HTERT RPE-1 (cell line): ENCODE results near the gene CRTAC1.

Experiments
- in situ Hi-C: fragments of 300-500 bp; cut with MboI; formaldehyde crosslinking; loops from 4 replicates; pipeline ENCODE4 v1.14.3; 2020; ENCODE audit warnings: low sequenced_read_pairs

Gene CRTAC1

DNA sequence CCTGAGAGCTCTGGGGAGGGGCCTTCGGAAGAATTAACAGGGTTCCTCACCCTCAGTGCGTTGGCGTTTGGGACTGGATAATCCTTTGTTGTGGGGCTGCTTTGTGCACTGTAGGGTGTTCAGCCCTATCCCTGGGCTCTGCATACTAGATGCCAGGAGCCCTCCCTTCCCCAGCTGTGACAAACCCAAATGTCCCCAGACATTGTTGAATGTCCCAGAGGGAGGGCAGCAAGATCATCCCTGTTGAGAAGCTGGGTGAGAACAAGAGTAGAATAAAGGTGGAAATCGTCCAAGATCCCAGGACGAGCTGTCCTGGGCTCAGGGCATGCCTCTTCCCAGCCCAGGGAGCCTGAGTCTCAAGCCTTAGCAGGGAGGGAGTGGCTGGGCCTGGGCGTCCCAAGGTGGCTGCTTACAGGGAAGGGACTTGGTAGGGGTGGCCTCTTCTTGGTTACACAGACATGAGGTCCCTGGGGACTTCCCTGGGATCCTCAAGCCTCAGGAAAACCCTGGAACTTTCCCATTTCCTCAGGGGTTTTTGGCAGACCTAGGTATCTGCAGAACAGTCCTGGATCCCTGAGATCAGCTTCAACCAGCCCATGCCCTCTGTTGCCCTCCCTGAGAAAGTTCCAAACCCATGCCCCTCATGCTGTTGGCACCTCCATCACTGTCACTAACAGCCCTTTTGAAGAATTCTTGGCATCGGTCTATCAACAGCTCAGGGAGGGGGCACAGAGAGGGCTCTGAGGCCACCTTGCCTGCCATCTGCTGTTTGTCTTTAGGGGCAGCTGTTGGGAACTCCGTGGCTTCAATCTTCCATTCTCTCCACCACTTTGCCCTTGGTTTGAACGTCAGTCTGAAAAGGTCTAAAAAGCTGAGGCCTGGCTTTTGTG, 127.0 kb downstream of the CRTAC1 start:
- in situ Hi-C loops: no loop called here

DNA sequence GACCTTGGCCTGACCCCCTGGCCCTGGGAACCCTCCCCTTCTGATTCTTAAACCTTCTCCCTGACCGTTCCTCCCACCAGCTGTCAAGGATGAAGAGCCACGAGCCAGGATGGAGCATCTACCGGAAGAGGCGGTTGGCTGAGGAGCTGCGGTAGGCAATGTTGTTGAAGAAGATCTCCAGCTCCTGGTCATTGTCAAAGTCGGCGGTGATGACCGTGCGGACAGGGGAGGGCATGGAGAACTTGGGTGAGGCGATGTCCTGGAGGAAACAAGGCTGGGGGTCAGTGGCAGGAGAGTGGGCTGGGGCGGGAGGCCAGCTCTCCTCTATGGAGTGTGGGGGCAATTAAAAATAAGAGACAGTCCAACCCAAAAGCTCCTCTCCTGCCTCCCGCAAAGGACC, 129.0 kb downstream of the CRTAC1 start:
- in situ Hi-C loops: no loop called here

DNA sequence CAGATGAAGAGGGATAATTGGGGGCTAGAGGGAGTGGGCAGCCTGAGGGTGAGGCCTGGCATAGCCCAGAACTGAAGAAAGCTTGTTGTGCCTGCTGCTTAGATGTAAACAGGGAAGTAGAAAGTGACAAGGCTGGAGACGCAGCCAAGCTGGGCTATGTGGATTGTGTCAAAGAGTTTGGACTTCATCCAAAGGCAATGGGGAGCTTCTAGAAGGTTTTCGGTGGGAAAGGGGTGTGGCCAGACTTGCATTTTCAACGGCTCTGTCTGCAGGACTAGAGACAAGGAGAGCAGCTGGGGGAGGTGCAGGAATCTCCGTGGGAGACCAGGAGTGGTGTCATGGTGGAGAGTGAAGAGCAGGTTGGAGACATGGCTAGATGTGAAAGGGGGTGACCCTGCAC, 132.0 kb downstream of the CRTAC1 start:
- in situ Hi-C loops: no loop called here

DNA sequence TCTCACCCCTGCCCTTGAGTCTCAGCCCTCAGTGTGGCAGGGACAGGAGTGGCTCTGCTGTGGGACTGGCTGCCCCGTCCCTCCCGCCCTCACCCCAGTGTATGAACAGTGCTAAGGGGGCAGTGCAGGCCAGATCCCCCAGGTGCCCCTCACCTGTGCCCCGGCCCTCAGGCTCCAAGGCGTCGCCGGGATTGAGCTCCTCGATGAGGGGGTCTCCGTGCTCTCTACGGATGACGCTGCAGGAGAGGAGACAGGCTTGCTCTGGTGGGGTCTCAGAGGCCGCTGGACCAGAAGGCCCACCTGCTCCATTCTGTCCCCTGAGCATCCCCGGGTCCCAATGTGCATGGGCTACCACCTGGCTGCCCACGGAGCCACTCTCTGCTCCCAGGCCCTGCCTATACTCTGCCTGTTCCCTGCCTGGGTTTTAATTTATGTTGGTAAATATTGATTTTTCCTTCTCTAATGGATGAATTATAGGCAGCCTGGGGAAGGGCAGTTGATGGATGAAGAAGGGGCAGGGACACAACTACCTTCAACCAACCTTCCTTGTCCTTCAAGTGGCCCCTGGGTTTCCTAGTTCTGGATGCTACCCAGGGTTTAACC, 133.6 kb downstream of the CRTAC1 start:
- in situ Hi-C loops: no loop called here

DNA sequence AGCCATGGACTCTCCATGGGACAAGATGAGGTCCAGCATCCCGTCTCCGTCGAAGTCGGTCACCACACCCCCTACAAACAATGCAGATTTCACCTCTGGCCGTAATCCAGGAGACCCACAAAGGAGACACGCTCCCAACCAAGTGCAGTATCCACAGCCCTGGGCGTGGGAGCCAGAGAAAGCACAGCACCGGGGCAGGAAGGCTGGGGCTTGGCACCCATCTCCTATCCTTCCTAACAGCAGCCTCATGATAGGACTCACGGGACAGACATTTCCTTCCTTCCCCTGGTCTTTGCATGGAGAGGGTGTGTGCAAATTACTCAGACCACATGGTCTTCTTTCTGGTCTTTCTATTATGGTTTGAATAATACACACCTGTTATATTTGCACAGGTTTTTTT, 134.5 kb downstream of the CRTAC1 start:
- in situ Hi-C loops: no loop called here

DNA sequence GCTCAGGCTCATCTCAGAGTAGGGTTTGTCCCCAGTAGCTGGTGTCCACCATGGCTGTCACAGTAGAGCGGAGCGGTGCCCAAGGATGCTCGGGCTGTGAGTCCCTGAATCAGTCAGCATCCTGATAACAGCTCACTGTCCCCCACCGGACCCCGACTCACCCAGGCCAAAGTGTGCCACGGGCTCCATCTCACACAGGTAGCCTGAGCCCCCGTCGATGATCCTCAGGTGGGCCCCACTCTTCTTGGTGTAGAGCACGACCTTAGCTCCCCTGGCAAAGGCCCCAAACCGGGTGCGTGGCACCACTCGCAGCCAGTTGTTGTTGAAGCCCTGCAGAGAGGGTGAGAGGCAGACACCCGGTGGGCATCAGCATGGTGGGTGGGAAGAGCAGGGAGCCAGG, 135.3 kb downstream of the CRTAC1 start:
- in situ Hi-C loops: no loop called here

DNA sequence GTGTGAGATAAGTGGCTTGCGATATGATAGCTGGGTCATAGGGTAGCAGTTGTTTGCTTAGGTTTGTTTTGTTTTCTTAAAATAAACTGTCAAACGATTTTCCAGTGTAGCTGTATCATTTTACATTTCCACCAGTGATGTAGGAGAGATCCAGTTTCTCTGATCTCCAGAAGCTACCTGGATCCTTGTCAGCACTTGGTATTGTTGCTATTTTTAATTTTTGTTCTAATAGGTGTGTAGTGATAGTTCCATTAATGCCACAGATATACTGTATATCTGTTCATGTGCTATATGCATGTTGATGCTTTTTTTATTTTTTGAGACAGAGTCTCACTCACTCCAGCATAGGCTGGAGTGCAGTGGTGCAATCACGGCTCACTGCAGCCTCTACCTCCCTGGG, 136.3 kb downstream of the CRTAC1 start:
- in situ Hi-C loops: no loop called here

DNA sequence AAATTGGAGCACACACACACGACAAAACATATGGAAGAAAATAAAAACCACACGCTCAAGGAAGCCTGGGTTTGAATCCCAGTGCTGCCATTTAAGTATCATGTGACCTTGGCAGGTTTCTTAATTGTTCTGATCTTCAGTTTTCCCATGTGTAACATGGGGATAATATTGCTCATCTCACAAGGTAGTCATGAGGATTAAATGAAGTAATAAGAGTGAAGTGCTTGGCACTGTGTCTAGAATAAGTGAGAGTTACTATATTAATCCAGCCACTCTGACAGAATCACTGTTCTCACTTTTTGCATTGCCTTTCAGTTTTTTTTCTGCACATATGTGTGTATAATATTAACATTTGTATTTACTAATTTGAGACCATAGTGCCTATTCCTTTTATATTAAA, 137.5 kb downstream of the CRTAC1 start:
- in situ Hi-C loops: no loop called here

DNA sequence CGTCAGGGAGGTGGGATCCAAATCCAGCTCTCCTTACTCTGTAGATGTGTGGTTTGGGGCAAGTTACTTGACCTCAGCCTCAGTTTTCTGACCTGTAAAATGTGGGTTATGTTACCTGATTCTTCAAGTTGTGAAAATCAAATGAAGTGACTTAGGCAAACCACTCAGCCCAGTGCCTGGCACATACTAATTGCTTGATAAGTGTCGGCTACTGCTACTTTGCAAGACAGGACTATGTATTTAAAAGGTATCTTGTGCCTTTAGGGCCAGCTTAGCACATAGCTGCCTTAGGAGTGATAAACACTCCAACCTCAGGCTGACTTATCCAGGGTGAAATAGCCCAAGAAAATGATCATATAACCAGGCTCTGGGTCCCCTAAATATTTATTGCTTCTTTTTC, 137.9 kb downstream of the CRTAC1 start:
- in situ Hi-C loops: no loop called here

DNA sequence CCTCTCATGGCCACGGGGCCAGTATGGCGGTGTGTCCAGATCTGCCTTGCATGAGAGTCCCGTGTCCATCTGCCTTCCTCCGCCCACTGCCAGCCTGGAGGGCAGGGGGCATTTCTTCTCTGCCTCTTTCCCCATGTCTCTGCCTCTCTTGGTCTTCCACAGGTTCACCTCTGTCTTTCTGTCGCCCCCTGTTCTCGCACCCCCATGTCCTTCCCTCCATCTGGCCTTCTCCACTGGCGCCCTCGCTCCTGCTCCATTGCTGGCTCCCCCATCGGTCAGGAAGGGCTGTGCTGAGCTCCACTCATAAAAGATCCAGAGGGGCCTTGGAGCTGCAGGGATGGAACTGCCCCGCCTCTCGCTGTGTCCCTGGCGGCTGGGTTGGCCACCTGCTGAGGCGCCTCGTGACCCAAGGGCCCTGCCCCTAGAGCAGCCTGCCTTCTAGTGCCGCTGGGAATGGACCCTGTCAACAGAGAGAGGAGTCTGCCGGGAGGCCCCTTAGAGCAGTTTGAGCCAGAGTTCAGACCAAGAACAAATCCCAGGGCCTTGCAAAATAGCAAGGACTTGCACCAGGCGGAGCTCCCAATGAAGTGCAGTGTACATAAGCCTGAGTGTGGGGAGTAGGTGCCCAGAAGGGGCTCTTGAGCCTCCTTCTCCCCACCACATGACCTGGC, 138.8 kb downstream of the CRTAC1 start:
- in situ Hi-C loops: no loop called here

DNA sequence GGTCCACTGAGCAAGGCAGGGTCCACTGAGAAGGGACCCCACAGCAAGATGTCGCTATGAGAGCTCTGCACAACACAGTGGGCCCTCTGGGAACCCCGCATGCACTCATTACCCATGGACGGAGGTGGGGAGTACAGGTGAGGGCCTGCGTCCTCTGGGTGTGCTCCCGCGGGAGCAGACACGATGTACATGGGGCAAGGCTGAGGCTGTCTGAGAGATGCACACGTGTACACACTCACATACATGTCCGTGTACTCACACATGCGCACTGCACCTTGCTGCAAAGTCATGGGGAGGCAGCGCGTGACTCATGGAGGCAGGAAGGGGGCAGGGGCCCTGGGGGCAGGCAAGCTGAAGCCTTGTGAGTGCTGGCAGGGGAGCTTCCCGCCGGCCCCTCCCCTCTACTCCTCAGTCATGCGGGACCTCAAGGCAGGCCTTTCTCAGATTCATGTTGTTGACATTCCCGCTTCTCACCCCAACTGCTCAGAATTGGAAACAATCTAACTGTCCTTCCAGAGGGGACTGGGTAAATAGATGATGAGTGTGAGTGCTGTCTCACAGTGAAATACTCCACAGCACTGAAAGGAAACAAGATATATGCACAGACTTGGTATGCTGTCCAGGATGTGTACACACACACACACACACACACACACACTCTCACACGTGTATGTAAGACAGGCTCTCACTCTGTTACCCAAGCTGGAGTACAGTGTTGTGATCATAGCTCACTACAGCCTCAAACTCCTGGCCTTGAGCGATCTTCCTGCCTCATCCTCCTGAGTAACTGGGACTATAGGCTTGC, 140.8 kb downstream of the CRTAC1 start:
- in situ Hi-C loops: no loop called here

DNA sequence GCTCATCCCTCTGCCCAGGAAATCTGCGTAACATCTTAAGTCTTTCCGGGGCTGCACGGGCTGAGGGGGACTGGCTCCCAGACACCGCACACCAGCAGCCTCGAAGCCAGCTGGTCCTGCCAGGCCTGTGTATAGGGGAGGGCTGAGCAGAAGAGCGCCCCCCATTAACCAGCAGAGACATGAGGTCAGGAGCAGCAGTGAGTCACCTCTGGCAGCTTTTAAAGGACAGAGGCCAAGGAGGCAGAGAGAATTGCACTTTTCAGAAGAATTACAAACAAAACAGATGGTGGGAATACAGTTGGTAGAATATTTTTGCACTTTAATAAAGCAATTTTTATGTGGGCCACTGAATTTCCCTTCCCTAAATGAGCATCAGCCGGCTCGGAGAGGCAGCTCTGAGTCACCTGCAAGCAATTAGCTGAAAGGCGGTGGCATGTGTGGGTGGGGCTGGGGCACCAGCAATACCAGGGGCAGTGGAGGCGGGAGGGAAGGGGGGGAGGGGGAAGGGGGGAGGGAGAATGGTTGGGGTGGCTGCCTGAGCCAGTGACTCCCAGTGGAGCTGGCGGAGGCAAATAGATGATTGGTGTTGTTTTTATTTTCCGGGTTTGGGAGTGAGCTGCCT, 141.7 kb downstream of the CRTAC1 start:
- in situ Hi-C loops: no loop called here

DNA sequence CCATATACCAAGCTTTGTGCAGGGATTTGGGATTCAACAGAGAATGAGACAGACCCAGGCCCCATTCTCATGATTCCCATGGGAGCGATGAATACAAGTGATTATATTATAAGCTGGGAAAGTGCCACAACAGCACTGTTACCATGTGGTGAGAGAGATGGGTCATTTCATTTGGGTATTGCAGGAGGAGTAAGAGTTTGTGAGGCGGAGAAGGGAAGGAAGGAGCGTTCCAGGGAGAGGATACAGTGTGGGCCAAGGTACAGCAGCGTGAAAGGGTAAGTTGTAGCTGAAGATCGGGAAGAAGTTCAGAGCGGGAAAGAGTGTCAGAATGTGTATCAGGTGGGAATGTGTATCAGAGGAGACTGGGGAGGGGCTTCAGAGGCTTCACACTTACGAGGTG, 142.3 kb downstream of the CRTAC1 start:
- in situ Hi-C loops: no loop called here

DNA sequence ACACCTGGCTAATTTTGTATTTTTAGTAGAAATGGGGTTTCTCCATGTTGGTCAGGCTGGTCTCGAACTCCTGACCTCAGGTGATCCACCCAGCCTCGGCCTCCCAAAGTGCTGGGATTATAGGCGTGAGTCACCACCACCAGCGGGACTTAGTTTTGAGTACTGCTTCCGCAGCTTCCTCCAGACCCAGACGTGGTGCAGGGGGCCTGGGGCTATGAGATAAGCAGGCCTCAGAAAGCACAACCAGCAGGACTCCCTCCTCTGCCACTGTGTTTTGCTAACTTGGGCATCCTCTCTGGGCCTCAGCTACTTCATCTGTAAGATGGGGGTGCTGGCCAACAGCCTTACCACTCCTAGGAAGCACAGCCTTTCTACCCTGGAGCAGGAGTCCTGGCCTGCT, 143.0 kb downstream of the CRTAC1 start:
- in situ Hi-C loops: no loop called here

DNA sequence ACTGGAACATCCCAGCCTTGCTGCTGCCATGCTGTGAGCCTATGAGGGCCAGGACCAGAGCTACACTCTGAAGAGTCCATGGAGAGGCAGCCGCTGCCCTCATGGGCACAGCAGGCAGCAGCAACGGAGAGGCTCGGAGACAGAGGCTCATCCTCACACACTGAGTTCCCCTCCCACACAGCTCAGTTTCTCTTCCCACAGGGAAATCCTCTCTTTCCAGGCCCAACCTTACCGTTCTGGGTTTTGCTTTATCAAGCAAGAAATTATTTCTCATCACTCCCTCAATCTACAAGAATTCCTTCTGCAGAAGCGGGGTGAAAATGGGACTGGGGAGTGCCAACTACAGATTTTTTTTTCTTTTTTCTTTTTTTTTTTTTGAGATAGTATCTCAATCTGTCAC, 144.1 kb downstream of the CRTAC1 start:
- in situ Hi-C loops: no loop called here

DNA sequence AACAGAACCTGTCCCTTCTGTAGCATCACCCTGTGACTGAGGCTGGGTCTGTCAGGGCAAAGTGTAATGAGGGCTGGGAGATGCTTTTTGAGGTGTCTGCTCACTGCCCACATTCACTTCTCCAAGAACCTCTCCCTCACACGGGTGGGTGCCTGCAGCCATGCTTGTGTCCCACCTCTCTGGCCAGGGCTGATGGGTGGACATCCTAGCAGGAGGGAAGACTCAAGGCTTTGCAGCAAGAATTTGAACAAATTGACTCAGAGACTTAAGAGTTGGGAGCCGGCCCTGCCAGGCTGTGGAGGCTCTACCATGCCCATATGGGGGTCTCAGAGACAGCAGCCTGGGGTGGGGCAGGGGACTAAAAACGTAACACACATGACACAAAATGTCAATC, 147.3 kb downstream of the CRTAC1 start:
- in situ Hi-C loops: no loop called here

DNA sequence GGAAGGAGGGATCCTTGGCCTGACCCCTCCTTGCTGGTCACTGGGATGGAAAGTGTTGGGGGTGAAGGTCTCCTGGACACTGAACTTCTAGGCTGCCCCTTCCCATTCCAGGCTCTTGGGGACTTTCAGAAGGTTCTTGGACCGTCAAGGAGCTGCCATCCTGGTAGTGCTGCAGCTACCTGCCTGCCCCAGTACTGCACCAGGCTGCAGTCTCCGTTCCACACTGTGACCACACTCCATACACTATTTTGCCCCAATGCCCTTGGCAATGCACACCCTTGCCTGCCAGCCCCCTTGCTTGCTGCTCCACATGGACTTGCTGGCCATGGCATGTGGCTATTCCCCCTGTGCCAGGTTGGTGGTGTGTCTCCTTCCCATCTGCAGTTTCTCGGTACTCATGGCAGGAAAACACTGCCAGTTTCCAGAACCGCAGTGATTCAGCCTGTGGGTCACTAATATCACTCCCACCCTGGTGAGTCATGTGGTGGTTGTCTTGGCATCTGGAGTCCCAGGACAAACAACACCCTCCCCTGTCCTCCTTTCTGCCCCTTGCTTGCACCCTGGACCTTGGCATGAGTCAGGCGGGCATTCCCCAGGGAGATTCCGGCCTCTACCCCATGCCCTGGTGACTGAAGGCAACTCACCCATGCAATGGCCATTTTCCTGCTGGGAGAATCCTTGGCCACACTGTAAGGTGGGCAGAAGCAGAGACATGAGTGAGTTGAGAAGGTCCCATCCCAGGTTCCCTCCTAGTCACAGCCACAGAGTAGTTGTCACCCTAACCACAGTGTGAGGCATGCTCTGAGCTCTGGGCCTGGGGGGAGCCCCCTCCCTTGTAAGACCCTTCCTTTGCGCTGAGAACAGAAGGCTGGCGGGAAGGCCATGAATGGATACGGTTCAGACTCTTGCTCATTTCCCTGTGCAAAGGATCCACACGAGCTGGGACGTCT, 148.0 kb downstream of the CRTAC1 start:
- in situ Hi-C loops: no loop called here

DNA sequence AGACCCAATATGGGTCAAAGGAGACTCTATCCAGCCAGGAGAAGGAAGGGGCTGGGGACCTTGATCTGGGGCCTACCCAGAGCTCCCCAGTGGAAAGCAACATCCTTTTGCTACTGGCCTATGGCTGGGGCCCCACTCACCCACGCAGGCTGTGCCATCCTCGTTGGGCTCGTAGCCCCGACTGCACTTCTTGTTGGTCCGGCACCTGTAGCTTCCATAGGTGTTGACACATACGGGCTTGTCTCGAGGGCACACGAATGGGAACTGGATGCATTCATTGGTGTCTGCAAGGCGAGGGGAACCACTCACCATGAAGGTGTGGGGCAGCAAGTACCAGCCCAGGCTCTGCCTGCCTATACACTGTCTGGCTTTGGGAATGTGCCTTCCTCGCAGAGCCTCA, 150.3 kb downstream of the CRTAC1 start:
- in situ Hi-C loops: no loop called here

DNA sequence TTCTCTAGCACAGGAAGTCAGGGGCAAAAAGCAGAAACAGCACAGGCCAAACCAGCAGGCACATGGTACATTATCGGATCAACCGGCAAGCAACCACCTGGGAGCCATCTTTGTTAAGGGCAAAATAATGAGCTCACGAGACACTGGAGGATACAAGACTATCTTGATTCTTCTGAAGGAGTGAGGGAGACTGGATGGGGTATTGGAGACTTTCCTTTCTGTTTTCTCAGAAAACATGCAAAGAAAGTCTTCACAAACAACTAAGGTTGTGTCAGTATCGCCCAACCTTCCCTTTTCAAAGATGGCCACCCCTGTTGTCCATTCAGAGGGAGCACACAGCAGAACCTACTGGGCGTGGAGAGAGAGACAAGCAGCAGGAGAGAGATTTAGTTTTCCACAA, 151.2 kb downstream of the CRTAC1 start:
- in situ Hi-C loops: no loop called here

DNA sequence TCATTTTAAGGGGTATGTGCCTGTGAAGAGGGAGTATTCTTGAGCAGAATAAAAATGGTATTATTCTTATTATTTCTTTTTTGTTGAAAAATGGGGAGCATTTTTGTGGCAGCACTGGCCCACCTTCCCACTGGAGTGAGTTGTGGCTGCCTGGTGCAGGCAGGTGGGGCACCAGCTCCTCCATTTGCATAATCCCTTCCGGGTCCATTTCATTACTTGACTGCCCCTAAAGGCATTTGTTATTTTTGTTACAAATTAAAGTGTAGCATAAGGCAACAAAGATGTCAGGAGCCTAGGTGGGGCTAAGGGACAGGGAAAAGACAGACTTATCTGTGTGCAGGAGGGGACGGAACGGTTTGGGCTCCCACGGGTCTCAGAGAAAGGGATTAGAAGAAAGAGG, 154.0 kb downstream of the CRTAC1 start:
- in situ Hi-C loops: no loop called here
